Superior temporal gyrus (tissue), 1 donor: ENCODE measurements around the gene FOXN3.

Experiments
- DNase-seq: peaks from one replicate; pipeline ENCODE4 v3.0.0-alpha.2; 2016; ENCODE audit errors: extremely low spot score

The FOXN3 gene

GRCh38 chr14:89432226-89432625, 15.2 kb upstream of the FOXN3 start:
- no peak for DNase-seq

DNA sequence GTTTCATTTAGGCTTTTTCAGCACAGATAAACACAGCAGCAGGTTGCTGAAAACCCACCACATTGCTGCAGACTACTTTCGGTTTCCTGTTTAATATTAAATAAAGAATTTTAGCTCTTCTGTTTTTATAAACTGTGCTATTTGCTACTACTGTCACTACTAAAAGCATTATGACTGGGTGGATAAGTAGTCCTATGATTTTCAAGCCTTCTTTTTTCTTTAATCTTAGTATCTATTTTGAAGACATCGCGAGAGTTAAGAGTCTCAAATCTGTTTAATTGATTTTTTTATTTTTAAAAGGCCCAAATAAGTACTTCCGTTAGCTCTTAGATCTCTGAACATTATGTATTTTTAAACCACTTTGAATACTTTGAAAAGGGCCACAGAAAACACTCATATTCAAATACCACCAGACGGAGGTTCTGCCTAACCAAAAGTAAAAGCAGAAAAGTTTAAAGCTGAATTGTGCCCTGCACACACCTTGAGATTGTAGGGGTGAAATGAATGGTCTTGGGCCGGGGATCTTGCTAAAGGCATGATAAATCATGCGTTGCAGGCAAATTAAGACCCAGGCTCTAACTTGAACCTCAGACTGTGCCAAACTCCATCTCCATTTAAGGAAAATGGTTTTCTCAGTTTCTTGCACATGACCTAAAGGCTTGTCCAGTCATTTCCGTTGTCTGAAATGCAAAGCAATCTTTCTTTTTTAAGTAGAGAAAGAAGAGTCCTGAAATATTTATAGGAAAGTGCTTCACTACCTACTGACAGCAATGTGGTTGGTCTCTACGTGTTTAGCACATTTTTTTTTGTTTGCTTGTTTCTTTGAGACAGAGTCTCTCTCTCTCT, 13.6 kb upstream of the FOXN3 start:
- no peak for DNase-seq

DNA sequence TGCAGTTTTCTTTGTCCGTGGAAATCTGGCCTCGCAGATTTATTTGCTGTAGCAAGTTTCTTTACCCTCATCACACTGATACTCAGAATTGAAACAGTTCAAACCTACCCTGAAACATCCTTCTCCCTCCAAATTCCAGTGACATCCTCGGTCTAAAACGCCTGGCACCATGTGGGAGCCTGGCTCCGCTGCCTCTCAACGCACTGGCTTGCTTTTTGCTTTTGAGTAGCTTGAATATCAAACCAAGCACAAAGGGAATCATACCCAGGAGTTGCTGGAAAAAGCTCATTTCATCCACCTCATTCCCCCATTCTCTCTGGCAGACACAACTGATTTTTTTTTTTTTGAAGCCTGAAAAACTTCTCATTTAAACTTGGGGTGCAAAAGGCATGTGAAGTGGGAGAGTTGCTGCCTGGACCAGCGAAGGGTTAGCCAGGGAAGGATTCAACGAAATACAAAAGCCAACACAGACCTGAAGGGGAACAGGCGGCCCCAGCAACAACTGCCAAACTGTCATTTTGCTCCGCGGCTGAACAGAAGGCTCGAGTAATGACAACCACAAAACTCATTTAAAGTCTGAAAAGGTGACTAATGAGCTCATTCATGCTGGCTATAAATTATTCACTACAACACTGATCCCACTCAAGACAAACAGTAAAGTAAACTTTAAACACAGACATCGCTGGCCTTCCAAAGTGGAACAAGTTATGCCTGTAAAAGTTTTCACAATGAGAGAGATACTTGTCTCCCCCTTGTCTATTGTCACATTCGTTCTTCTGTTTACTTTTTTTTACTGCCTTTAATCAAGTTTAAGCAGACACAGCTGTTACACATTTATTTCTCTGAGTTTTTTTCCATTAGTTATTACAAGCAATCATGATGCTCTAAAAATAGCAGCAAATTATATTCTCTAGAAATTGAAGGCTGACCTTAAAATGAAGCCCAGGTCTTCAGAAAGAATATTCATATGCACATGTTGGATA, 12.5 kb upstream of the FOXN3 start:
- DNase-seq, result no peak

GRCh38 chr14:89428546-89429198, 11.6 kb upstream of the FOXN3 start:
- DNase-seq, result no peak

DNA sequence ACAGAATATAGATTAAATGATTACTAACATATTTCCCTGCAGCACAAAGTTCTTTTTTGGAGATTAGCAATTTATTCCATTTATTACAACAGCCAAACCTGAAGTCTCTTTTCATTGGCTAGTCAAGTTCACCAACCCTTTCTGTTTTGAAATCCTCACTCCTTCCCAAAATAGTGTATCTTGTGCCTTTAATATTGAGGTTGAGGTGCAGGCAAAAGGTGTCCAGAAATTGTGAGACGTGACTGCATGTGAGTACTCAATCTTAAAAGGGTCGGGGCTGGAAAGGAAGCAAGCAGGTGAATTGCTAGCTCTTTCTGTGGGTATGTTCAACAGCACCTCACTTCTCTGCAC, 11.1 kb upstream of the FOXN3 start:
- no peak for DNase-seq

GRCh38 chr14:89427426-89428172, 10.6 kb upstream of the FOXN3 start:
- peak; percentile 67 for DNase-seq

GRCh38 chr14:89425931-89426330, 8.9 kb upstream of the FOXN3 start:
- DNase-seq, result no peak

DNA sequence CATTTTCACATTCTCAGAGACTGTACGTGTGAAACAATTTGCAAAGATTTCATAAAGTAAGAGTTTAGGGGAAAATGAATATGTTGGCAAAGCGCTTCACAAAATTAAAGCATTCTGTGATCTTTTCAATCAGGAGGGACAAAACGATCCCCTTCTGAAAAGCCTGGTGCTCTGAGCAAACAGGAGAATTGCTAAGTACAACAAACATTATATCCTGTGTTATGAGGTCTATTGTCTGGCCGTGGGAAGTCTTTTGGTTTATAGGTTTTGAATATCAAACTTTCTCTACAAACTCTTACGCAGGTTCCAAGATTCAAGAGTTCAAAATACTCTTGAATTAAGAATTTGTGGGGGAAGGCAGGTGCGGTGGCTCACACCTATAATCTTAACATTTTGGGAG, 7.2 kb upstream of the FOXN3 start:
- DNase-seq, result no peak

DNA sequence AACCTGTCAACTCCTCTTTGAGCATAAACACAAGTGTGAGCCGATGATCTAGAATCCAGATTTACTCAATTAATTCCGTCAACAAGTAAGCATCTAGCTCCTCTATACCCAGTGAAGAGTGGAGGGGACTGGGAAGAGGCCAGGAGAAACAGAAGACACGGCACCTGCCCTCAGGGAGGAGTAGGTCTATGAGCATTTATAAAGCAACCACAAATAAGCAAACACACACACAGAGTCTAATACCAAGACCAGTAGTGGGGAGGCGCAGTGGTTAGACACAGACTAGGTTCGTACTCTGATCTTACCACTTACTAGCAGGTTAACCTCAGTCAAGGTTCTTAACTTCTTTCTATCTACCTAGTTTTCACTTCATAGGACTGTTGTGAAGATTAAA, 5.9 kb upstream of the FOXN3 start:
- no peak for DNase-seq

DNA sequence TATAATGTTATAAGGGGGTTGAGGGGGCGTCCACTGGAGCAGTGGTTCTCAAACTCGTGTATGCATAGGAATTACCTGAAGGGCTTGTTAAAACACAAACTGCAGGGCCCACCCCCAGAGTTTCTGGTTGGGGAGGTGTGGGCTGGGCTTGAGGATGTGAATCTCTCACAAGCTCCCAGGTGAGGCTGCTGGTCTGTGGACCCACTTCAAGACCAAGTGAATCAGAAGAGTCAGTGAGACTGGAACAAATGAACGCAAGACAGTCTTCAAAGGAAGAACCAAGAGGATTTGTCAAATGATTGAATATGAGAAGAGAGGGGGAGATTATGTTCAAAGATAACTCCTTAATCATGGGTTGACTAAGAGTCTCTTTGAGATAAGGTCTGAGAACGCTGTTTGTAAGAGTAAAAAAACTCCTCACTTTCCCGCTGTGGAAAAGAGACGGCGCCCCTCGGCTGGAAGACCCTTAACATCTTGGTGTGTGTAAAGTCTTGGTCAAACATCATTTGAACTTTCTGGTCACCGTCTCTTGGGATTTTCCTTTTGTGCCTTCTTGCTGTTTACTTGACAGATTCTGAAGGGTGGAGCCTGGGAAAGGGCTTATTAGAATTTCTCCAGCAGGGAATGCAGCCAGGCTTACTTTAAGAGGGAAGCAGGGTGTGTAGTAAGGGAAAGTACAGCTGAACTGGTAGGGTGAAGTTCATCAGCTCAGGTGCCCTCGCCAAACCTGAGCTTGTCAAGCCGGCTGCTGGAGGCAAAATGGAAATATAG, 5.3 kb upstream of the FOXN3 start:
- no peak for DNase-seq

DNA sequence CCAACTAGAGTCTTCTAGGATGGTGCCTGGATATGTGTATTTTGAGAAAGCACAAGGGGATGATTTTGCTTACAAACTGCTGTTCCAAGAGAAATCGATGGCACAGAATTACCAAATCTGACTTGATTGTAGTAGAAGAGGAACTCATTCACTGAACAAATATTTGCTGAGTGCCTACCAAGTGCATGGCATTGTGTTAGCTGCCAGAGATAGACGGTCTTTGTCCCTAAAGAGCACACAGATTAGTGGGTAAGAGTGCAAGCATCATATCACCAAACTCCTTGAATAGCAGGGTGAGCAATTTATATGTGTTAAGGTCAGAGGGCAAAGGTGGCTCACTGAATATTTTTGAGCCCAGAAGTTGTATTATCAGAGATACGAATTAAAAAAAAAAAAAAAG, 3.5 kb upstream of the FOXN3 start:
- no peak for DNase-seq

DNA sequence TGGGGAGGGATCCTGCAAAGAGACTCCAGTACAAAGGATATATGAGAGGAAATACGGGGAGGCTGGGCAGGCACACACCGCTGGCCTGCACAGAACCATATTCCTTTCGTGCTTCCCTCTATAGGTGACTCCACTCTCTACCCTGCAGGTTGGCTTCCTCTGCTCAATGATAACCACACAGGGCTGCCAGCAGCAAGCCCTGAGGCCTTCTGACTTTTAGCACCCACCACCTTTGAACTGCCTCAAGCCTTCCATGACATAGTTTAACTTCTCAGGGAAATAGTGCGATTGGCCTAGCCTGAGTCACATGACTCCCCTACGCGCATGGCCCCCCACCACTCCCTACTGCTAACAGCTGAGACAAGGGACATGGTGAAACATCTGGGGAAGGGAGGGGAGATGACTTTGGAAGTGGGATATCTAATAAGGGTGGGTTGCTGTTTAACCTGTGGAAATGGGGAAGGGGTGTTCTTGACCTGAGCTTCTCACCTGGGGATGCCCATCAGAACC, 3.0 kb upstream of the FOXN3 start:
- no peak for DNase-seq

GRCh38 chr14:89418976-89419375, 1.9 kb upstream of the FOXN3 start:
- DNase-seq, result no peak

- DNase-seq, result no peak
Observed at GRCh38 chr14:89418452-89418851, 1.4 kb upstream of the FOXN3 start.

GRCh38 chr14:89417465-89418225, 612 bp upstream of the FOXN3 start:
- DNase-seq, result peak; percentile 72

- DNase-seq, result peak; percentile 99
Observed at GRCh38 chr14:89416002-89416995, 734 bp downstream of the FOXN3 start.

- no peak for DNase-seq
Observed at GRCh38 chr14:89415159-89415558, 1.9 kb downstream of the FOXN3 start.

- DNase-seq, result no peak
Observed at GRCh38 chr14:89411976-89412375, 5.1 kb downstream of the FOXN3 start.

DNA sequence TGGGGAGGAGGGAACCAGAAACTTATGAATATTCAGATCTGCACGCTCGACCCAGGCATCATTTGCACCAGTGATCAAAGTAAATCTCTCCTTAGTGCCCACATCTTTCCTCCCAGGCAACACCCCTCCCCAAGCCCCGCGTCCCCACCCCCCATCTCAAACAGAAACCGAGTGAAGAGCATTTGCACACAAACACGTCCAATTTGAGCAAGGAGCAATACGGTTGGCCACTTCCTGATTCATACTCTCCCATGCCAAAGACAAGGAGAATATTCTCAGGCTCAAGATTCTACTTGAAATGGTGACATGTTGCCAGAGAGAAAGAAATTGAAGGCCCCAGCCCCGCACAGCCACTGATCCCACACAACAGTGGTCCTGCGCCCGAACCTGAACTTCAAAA, 7.1 kb downstream of the FOXN3 start:
- no peak for DNase-seq
